CD4-positive, alpha-beta T cell treated with Interleukin-15 for 4 hours (primary cell): ENCODE measurements around the gene PPP2R2D.
"Not testable (repeated sequence)": the region's sequence is repeated elsewhere in the genome, so short reads cannot be mapped to it uniquely, and the experiment has no call there.

Source experiments
- DNase-seq: peaks from one replicate; pipeline ENCODE4 v3.0.0-alpha.2; 2020; ENCODE audit warnings: low spot score

PPP2R2D gene

DNA sequence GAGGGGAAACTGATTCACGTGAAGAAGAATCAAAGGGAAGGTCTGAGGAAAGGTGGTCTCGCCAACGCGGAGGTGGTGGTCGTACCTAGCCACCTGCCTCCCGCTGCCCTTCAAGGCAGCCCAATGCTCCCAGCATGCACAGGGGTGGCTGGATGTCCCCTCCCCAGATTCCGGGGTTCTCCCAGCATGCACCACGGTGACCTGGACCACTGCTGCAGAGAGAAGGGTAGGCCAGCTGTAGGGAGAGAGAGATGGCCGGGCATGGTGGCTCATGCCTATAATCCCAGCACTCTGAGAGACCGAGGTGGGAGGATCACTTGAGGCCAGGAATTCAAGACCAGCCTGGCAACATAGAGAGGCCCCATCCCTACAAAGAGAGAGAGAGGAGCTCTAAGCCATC is 32.4 kb upstream of the PPP2R2D start:
- no peak for DNase-seq

DNA sequence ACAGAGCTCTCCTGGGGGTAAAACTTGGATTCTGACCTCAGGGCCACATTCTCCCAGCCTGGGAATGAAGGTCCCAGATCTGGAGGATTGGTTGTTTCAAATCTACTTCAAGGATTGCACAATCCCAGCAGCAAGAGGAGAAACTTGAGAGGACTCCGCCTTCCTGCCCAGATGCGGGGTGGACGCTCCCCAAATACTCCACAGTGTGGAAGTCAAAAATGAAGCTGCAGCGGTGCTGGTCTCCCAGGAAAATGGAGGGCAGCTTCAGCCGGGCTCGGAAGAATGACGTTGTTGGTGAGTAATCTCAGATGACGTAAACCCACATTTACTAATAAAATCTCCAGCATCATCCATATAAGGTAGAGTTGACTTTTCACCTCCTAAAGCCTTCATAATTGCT is 31.5 kb upstream of the PPP2R2D start:
- DNase-seq, result no peak

DNA sequence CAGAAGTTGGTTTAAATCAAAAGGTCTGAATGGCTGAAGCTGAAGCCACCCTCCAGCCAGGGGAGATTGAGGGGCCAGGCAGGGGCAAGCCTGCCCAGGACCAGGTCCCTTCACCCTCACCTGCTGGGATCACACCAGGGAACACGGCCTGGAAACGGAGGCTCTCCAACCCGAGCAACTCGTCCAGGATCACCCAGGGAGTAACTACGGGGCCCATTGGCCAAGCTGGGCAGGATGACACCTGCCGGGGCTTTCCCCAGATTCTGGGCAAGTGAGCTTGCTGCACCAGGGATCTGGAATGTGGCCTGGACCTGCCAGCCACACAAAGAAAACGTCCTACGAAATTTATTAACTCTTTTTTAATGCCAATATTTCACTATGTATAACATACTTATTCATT is 30.4 kb upstream of the PPP2R2D start:
- no peak for DNase-seq

DNA sequence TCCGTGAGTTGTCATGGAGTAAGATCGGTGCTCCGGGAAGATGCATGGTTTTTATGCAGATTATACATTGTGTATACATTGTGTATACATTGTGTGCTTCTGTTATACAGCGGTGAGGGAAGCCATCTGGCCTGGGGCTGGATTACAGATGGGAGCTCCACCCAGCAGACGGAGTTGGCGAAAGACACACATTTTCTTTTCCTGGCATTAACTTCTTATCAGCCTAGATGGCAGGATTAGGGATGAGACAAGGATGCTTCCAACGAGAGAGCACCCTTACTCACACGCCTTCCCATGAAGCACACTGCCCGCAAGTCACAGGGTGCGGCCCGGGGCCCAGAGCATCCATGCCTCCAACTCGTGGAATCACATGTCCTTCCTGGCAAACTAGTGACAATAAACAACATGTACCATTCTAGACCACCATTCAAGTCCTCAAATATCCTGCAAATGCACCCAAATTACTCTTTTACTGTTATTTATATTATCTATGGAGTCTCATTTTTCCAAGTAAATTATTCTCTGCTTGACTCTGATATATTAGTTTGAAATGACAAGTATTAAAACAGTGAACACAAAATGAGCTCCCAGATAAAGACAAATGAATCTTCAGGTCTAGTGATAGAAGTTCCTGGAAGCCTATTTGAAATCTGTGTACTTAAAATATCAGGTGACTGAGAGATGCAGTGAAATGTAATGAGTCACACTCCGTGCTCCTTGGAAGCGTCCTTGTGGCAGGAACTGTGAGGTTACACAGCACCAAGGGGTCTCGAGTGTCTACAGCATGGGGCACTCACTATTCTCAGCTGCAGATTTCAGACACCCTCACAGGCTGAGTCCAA is 29.8 kb upstream of the PPP2R2D start:
- no peak for DNase-seq

DNA sequence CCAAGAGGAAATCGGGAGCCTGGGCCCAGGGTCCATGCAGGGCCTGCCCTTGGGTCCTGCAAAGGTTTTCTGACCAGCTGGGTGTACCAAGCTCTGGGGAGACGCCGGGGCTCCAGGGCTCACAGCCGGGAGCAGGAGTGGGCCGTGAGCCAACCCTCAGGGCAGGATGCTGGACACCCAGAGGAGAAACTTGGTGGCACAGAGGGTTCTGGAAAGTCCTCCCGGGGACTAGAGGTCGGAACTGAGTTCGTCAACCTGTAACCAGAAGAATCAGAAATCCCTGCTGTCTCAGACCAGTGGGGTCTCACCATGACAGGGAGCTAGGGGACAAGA is 29.2 kb upstream of the PPP2R2D start:
- DNase-seq, result no peak

DNA sequence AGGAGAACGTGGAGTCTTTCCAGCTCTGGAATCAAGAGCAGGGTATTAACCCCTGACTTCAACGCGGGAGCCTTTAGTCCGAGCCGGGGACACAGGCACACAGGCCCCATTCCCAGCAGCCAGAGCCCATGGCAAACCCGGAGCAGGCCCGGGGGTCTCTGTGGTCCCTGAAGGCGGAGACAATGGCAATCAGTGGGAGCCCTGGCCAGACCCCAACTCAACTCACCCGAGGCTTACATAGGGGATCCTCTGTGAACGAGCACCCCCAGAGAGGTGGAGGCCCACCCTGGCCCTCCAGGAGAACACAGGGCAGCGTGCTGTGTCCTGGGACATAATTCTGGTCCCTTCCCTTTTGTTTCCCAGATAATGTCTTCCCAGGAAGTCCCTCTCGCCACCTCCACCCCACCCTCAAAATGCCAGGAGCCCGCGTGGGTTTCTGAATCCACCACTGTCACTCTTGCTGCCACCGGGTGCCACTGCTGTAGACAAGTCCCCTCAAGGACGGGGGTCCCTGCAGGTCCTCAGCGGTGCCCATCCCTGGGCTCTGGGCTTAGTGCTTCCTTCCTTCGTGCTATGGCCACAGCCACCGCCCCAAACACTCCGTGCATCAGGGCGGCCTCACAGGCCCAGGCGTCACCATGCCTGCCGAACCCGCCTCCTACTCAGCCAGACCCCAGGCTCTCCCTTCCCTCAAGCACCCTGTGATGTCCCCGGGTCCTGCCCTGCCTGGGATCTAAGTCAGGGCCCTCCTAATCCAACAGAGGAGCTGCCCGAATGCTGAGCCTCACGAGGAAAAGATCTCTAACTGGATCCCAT is 28.6 kb upstream of the PPP2R2D start:
- no peak for DNase-seq

DNA sequence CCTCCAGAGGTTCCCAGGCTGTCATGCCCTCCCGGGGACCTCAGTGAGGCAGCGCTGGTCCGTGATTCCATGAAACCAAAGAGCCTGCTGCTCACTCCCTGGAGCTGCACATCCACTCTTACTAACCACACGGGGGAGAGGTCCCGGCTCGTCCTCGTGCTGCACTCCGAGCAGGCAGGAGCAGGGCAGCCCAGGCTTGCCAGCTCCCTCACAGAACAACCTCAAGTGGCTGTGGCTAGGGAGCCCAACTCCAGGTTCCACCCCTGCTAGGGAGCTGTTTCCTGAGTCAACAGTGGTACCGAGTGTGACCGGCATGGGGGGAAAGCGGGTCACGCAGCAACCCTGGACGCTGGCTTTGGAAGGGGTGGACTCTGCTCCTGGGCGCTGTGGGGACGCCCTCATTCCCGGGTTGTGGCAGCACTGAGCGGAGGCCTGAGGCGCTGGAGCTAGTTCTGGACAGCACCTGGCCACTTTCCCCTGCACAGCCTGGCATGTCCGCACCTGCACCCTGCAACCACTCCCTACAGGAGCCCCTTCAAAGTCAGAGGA is 27.9 kb upstream of the PPP2R2D start:
- DNase-seq, result no peak

DNA sequence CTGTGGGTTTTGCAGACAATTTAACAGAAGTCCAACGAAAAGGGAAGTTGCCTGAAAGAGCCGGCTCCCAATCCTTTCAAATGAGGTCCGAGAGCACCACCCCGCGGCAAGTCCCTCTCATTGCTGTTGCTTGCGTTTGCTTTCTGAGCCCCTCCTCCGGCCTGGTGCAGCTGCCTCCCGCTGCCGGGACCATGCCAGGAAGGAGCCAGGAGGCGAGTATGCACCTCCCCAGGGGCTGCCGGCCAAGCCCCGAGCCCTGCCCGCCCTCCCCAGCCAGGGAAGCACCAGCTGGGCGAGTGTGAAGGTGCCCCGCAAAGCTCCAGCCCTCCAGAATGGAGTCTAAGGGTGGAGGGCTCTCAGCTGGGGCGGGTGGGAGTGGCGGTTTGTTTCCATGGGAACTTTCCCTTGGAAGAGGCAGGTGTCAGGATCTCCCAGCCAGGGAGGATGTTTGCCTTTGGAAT is 25.8 kb upstream of the PPP2R2D start:
- peak; percentile 33 for DNase-seq

DNA sequence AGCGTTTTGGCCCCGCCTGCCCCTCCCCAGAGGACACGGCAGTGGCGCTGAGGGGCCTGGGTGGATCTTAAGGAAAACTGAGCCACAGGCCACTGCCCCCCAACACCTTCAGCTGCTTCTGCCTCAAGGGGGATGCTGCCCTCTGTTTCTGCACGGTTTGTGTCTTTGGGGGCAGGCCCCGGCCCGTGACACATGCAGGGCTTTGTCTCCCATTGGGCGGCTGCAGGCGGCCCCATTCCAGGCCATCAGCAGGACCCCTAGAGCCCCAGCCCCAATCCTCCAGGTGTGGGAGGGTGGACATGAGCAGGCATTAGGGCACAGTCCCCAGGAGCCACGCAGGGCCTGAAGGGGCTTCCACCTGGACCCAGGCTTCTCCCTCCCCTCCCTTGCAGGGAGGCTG is 25.3 kb upstream of the PPP2R2D start:
- DNase-seq, result no peak

DNA sequence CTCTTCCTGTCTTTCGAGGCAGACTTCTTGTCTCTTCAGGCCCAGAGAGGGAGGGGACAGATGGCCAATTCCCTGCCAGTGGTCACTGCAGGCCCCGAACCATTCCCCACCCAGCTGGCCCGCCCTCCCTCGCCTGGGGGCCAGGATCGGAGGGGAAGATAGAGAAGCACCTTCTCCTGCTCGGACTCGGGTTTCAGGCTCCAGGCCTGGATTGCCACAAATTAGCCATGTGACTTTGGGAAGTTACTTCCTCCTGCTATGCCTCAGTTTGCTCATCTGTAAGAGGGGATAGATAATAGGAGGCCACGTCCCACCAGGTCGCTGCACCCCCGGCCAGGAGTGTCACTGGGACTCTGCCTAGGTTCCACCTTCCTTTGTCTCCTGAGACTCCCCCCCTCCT is 24.8 kb upstream of the PPP2R2D start:
- no peak for DNase-seq

DNA sequence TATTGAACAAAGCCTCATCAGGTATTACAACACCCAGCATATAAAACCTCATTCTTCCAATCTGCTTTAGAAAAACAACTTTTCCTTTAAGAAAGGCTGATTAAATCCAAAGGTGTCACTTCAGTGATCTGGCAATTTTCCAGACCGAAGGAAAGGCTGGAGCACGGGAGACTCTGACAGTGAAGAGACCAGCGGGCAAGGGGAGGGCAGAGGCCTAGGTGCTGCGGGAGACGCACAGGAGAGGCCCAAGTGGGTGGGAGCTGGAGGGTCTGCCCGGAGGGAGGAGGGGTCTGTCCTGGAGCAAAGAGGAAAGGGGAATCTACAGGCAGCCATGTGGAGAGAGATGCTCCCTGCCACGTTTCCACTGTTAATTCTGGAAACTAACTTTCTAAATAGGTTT is 24.3 kb upstream of the PPP2R2D start:
- DNase-seq, result no peak

DNA sequence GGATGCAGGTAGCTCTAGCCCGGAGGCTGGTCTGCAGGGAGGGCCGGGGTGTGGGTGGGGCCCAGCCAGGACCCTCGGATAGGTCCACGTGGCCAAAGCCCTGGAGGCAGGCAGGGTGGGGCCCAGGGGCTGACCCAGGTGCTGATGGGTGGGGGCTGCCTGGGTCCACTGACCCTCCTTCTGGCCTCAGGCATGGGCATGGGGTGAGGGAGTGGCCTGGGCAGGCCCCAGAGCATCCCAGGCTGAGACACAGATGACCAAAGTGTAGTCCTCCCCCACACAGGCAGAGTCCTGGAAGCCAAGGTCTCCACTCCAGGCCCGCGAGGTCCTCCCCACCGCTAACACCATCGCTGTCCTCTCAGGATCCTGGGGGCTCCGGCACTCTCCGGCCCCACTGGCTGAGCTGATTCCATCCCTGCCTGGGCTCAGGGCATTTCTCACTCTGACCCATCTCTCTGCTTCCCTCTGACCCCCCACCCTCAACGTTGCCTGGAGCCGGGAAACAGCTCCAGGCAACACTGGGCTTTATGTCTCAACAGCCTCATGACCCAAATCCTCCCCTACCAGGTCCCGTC is 20.7 kb upstream of the PPP2R2D start:
- DNase-seq, result no peak

DNA sequence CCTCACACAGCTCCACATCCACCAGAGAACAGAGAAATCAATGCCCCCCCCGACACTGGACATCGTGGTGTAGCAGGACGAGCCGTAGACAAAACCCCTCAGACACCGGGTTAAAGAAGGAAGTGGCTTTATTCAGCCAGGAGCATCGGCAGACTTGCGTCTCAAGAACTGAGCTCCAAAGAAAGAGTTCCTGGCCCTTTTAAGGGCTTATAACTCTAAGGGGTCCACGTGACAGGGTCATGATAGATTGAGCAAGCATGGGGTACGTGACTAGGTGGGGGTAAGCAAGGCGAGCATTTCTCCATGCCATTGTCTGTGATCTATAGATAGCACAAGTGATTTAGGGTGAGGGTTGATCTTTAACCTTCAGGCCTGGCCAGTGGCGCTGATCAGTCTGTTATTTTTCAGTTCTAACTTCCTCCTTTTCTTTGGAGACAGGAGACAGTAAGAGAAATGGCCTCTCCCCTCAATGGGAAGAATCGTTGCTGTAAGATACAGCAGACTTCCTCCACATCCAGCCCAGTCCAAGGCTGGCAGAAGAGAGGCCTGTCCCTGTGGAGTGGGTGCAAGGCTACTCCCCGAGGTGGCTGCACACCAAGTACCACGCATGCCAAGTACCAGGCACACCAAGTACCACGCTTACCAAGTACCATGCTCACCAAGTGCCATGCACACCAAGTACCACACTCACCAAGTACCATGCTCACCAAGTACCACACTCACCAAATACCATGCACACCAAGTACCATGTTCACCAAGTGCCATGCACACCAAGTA is 19.5 kb upstream of the PPP2R2D start:
- DNase-seq, result no peak

DNA sequence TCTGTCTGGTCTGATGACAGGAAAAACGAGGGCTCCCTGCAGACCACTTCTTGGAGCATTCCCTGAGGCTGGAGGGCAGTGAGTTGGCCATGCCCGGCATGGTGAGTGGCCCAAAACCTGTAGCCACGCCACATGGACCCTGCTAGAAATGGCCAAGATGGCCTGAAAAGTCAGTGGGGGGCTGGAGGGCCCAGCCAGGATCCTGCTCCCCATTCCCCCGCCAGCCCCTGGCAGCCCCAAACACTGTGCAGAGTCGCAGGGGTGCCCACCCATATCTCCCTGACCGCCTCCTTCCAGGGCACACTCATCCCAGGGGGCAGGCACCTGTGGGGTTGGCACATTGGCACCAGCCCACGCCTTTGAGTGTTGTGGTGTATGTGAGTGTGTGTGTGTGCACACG is 18.7 kb upstream of the PPP2R2D start:
- no peak for DNase-seq

DNA sequence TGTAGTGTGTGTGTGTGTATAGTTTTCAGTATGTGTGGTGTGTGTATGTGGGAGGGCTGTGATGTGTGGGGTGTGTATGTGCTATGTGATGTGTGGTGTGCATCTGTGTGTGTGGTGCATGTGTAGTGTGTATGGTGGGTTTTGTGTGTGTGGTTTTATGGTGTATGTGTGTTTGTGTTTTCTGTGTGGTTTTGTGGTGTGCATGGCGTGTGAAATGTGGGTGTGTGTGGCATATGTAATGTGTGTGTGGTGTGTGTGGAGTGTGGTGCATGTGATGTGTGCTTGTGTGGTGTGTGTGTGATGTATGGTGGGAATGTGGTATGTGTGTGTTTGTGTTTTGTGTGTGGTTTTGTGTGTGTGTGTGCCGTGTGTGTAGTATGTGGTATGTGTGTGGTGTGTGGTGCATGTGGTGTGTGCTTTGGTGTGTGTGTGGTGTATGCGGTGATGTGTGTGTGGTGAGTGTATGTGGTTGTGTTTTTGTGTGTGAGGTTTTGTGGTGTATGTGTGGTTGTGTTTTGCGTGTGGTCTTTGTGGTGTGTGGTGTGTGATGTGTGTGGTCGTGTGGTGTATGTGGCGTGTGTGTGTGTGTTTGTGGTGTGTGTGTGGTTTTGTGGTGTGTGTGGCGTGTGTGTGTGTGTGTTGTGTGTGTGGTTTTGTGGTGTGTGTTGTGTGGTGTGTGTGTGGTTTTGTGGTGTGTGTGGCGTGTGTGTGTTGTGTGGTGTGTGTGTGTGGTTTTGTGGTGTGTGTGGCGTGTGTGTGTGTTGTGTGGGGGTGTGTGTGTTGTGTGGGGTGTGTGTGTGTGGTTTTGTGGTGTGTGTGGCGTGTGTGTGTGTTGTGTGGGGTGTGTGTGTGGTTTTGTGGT is 18.0 kb upstream of the PPP2R2D start:
- no peak for DNase-seq

DNA sequence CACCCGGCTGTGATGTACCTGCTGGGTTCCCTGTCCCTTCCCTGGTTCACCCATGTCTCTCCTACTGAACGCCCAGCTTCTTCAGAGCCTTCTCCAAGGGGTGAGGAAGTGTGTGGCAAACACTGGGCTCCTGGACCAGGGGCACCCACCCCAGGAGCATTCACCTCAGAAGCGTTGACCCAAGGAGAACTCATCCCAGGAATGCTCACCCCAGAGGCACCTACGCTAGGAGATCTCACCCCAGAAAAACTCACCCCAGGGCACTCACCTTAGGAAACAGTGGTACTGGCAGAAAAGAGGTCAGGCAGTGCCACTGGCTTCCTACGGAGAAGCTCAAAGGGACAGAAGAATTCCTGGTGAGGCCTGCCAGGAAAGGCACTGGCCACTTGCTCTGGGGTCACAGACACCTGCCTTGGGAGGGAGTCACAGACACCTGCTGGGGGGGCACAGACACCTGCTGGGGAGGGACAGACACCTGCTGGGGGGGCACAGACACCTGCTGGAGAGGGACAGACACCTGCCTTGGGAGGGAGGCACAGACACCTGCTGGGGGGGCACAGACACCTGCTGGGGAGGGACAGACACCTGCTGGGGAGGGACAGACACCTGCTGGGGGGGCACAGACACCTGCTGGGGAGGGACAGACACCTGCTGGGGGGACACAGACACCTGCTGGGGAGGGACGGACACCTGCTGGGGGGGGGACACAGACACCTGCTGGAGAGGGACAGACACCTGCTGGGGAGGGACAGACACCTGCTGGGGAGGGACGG is 17.0 kb upstream of the PPP2R2D start:
- DNase-seq, result not testable (repeated sequence)

DNA sequence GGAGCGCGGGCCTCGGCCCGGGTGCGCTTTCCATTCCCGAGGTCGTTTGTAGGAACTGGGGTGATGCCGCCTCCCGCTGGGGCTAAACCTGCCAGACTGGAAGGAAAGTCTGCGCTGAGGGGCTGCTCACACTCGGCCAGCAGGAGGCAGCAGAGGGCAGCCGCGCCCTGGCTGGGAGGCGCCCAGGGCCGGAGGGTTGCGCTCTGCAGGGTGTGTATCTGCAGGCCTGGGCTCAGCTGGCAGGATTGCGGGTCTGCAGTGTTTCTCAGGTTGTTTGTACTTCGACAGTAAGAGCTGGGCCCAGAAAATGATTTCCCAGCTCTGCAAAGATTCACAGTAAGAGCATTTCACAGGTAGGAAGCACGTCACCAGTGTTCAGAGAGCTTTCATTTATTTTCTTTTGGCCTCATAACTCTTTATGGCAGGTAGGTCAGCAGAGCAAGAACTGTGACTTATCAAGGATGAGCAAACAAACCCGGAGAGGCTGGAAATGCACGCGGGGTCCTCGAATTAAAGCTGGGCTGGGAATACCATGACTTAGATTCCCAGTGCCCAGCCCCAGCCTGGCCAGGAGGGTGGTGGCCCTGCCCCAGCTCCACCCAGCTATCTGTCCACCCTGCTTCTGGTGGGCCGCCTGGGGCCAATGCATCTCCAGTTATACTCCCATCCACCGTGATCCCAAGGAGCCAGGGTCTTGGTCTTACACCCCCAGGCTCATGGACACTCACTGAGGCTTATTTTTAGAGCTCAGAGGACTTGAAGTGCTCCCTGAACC is 15.2 kb upstream of the PPP2R2D start:
- peak; percentile 79 for DNase-seq

DNA sequence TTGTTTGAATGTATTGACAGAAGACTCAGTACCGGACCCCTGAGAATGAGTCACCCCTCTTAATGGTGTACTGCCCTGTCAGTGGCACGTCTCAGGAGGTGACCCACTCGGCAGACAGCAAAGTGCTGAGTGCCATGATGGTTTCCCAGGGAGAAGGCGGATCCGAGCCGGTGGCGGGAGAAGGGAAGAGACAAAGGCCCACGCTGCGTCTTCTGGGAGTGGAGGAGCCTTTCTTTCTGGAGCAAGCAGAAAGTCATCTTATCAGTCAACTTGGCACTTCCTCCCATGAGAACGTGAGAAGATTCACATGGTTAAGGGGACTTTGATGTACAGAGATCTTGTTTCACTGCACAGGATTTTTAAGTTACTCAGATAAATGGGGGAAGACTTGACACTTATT is 14.6 kb upstream of the PPP2R2D start:
- no peak for DNase-seq

DNA sequence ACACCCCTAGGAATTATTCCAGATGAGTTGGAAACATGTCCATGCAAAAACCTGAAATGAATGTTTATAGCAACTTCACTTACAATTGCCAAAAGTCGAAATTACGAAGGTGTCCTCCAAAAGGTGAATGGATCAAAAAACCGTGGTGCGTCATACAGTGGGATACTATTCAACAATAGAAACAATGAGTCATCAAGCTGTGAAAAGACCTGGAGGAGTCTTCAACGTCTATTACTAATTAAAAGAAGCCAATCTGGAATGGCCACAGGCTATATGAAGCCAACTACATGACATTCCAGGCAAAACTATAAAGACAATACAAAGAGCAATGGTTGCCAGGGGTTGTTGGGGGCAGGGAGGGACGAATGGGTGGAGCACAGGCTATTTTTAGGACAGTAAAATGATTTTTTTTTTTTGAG is 12.6 kb upstream of the PPP2R2D start:
- DNase-seq, result no peak
